GM12878 (cell line): ENCODE results near the gene TCOF1. TPM values are rescaled to one million over a fixed set of nuclear protein-coding genes. Genes with fewer than 3 reads are reported as not detected.
A peak's percentile ranks its signal among the peaks of the same experiment; 100 is the strongest.

Source experiments
- CHD4 ChIP-seq: fragments of 200-600 bp; sonication (generic); IDR thresholded peaks from 2 replicates; pipeline ENCODE4 v1.6.1; 2016; ENCODE audit warnings: mild to moderate bottlenecking
- E2F4 ChIP-seq: IDR thresholded peaks from 2 replicates; pipeline ENCODE4 v1.6.1; 2012; ENCODE audit warnings: low read depth, low read length, improper control_type of control experiment
- E2F8 ChIP-seq: fragments of 450-650 bp; IDR thresholded peaks from 2 replicates; pipeline ENCODE4 v1.6.1; 2018; ENCODE audit warnings: mild to moderate bottlenecking, low read depth, moderate library complexity; ENCODE audit not compliant: partially characterized antibody
- EP300 ChIP-seq, 2 experiments: fragments of 150-350 bp in 1 of 2; IDR thresholded peaks; 2 replicates each; pipeline ENCODE4 v1.6.1; 2011 to 2012; ENCODE audit warnings: low read depth in 2 of 2, low read length in 2 of 2, borderline replicate concordance in 1 of 2, improper control_type of control experiment in 1 of 2, inconsistent platforms in 1 of 2; ENCODE audit not compliant: control insufficient read depth in 1 of 2
- ETV6 ChIP-seq, 2 experiments: fragments of 450-650 bp in 1 of 2; IDR thresholded peaks in 1 of 2; conservative IDR thresholded peaks in 1 of 2; 2 replicates each; pipeline ENCODE4 v1.6.1; 2014; ENCODE audit warnings: antibody characterized with exemption in 1 of 2, borderline replicate concordance in 1 of 2, low read depth in 1 of 2, mild to moderate bottlenecking in 1 of 2, moderate library complexity in 1 of 2
- FOXK2 ChIP-seq: fragments of 450-650 bp; IDR thresholded peaks from 2 replicates; pipeline ENCODE4 v1.6.1; 2017; ENCODE audit warnings: mild to moderate bottlenecking, moderate library complexity
- IKZF1 ChIP-seq: fragments of 450-650 bp; conservative IDR thresholded peaks from 2 replicates; pipeline ENCODE4 v1.6.1; 2017; ENCODE audit warnings: antibody characterized with exemption, mild to moderate bottlenecking
- MAX ChIP-seq: IDR thresholded peaks from 2 replicates; pipeline ENCODE4 v1.6.1; 2012; ENCODE audit warnings: low read depth, low read length, improper control_type of control experiment
- PML ChIP-seq: IDR thresholded peaks from 2 replicates; pipeline ENCODE4 v1.6.1; 2012; ENCODE audit warnings: low read length, inconsistent platforms
- POLR2A ChIP-seq: IDR thresholded peaks from 2 replicates; pipeline ENCODE4 v1.6.1; 2011; ENCODE audit warnings: low read depth, mild to moderate bottlenecking, low read length
- RB1 ChIP-seq: fragments of 450-650 bp; formaldehyde crosslinking; IDR thresholded peaks from 2 replicates; pipeline ENCODE4 v1.6.1; 2017; ENCODE audit warnings: mild to moderate bottlenecking, borderline replicate concordance
- SIX5 ChIP-seq: IDR thresholded peaks from 2 replicates; pipeline ENCODE4 v1.6.1; 2011; ENCODE audit warnings: mild to moderate bottlenecking, low read depth, low read length, moderate library complexity; ENCODE audit not compliant: severe bottlenecking
- SMC3 ChIP-seq: IDR thresholded peaks from 2 replicates; pipeline ENCODE4 v1.6.1; 2011; ENCODE audit warnings: low read length, improper control_type of control experiment, borderline replicate concordance
- SUPT20H ChIP-seq: IDR thresholded peaks from 2 replicates; pipeline ENCODE4 v1.6.1; 2011; ENCODE audit warnings: low read depth, mild to moderate bottlenecking, low read length, moderate library complexity, borderline replicate concordance; ENCODE audit not compliant: control insufficient read depth
- ZBED1 ChIP-seq: IDR thresholded peaks from 2 replicates; pipeline ENCODE4 v1.6.1; 2016; ENCODE audit warnings: borderline replicate concordance
- ZBTB11 ChIP-seq: fragments of 450-650 bp; formaldehyde crosslinking; IDR thresholded peaks from 2 replicates; pipeline ENCODE4 v1.5.0; 2022; ENCODE audit warnings: mild to moderate bottlenecking, missing genetic modification characterization
- ZBTB4 ChIP-seq: fragments of 450-650 bp; formaldehyde crosslinking; IDR thresholded peaks from 2 replicates; pipeline ENCODE4 v1.4.0; 2022; ENCODE audit warnings: mild to moderate bottlenecking, moderate library complexity
- polyA plus RNA-seq, 11 experiments: library from polyadenylated mRNA; depleted of rRNA in 4 of 11; unstranded in 6 of 11; stranded (reverse) in 5 of 11; fragments of >200 nt; fragmentation: Nextera tagmentation in 4 of 11; fragmentation: Illumina TruSeq in 1 of 11; extraction: Ambion mirVana in 4 of 11; extraction: Trizol in 1 of 11; gene quantifications; 1 replicate in 1 of 11; 2 replicates in 10 of 11; pipeline versions ENCODE4 v1.2.1 to v1.2.3, GENCODE V29; 2011 to 2016; ENCODE audit warnings: inconsistent platforms in 2 of 11, missing spikeins in 2 of 11, low read depth in 1 of 11
- total RNA-seq, 4 experiments: library from RNA; depleted of rRNA in 3 of 4; stranded (reverse); fragments of >200 nt in 3 of 4; fragmentation: Illumina TruSeq in 1 of 4; extraction: Trizol in 1 of 4; gene quantifications; 2 replicates each; pipeline versions ENCODE4 v1.2.1 to v1.2.3, GENCODE V29; 2013 to 2021

The TCOF1 gene
- total and polyA plus RNA-seq, 10 of the 15 experiments (the other 5 are each of a cell fraction or from before 2014, with no cell fraction given) = 8.7 to 83.9 (median 38.9) TPM

DNA sequence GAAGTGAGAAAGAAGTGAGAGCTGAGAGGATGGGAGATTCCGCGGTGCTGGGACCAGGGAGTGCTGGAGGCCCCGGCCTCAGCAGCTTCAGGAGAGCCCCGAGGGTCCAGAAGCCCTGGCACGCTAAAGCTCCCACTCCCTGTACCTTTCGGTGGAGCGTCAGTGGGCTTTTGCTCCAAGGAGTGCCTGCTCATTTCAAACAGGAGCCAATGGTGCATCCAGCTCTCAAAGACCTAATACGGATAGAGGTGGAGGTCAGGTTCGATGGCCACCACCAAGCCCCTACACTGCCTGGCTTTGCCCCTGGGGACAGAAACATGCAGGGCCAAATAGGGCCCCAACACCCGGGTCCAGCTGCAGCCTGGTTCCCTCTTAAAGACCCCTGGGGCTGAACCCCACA, 47.0 kb downstream of the TCOF1 start (continued):
- no peak for TF ChIP-seq ZBTB11
- TF ChIP-seq PML = no peak
- no peak for TF ChIP-seq RB1
- no peak for TF ChIP-seq FOXK2
- no peak; the same call in 1 of the 2 replicates for TF ChIP-seq ZBED1
- peak; percentile 75; the same call in 1 of the 2 replicates for TF ChIP-seq ZBTB4 (CRISPR knock-in tag)
- TF ChIP-seq SMC3 = no peak
- no peak for TF ChIP-seq IKZF1
- TF ChIP-seq E2F8 = no peak
- no peak for TF ChIP-seq SUPT20H
- TF ChIP-seq POLR2A = peak; percentile 37
- no peak for TF ChIP-seq CHD4
- TF ChIP-seq ETV6 (conservative IDR thresholded peaks at IDR 0.05 in 1 of 2, IDR thresholded peaks at IDR 0.05 in 1 of 2; ENCODE audit: borderline replicate concordance in 1 of 2, low read depth in 1 of 2) = no peak
- TF ChIP-seq MAX = no peak
- no peak for TF ChIP-seq SIX5
- no peak for TF ChIP-seq E2F4
- no peak for TF ChIP-seq EP300 (IDR thresholded peaks at IDR 0.05; ENCODE audit: borderline replicate concordance in 1 of 2, control insufficient read depth in 1 of 2, low read depth in 2 of 2, low read length in 2 of 2)
